A549 (cell line): Measurements from ENCODE around the gene MS4A8. TPM values are rescaled to one million over a fixed set of nuclear protein-coding genes. Genes with fewer than 3 reads are reported as not detected.

Experiments
- ATAC-seq, 2 experiments: fragments of 200-7000 bp in 1 of 2; fragments of >200 bp in 1 of 2; cut with Nextera tagmentation in 1 of 2; cut with Tn5 transposase in 1 of 2; 3 replicates each; pipeline versions ENCODE4 v1.8.0 to v1.9.1; 2018 to 2020; ENCODE audit warnings: mild to moderate bottlenecking in 1 of 2, moderate library complexity in 1 of 2
- CTCF ChIA-PET: fragments of 300-600 bp; sonication (Branson Sonifier 250); formaldehyde crosslinking; extraction: SDS; loops from one replicate; lab custom pipeline; 2021; ENCODE audit warnings: antibody characterized with exemption, inconsistent platforms; lab: Yijun Ruan, JAX
- POLR2A ChIA-PET: fragments of 350-600 bp; formaldehyde crosslinking; extraction: SDS; loops from one replicate; lab custom pipeline; 2021; ENCODE audit warnings: antibody characterized with exemption, inconsistent platforms; lab: Yijun Ruan, JAX
- DNase-seq, 2 experiments: peaks; one replicate each; pipeline versions ENCODE4 v3.0.0 to v3.0.0-alpha.2; 2011 to 2016; ENCODE audit warnings: low read depth in 1 of 2, low spot score in 1 of 2
- FAIRE-seq: peaks from 2 replicates; lab custom pipeline; 2011; peaks lifted over from hg19 to GRCh38; lab: Jason Lieb, UNC
- H3K27ac ChIP-seq, 2 experiments: fragments of >200 bp; sonication (Bioruptor Twin); formaldehyde crosslinking; 3 replicates each; pipeline ENCODE4 v1.5.1; 2016 to 2017
- H3K4me1 ChIP-seq: fragments of >200 bp; sonication (Bioruptor Twin); formaldehyde crosslinking; 3 replicates; pipeline ENCODE4 v1.6.1; 2016
- H3K4me2 ChIP-seq: fragments of >200 bp; sonication (Bioruptor Twin); formaldehyde crosslinking; 3 replicates; pipeline ENCODE4 v1.6.1; 2016
- H3K4me3 ChIP-seq: fragments of >200 bp; sonication (Bioruptor Twin); formaldehyde crosslinking; 3 replicates; pipeline ENCODE4 v1.5.1; 2016
- H3K9me3 ChIP-seq: fragments of >200 bp; sonication (Bioruptor Twin); formaldehyde crosslinking; 3 replicates; pipeline ENCODE4 v1.6.1; 2016
- CBX2 ChIP-seq: fragments of 200-600 bp; sonication (generic); IDR thresholded peaks from 2 replicates; pipeline ENCODE4 v1.6.1; 2016; ENCODE audit warnings: low read depth, mild to moderate bottlenecking, borderline replicate concordance
- CBX8 ChIP-seq: fragments of 200-600 bp; sonication (generic); IDR thresholded peaks from 2 replicates; pipeline ENCODE4 v1.6.1; 2016
- CEBPB ChIP-seq, 2 experiments: fragments of >200 bp in 1 of 2; sonication (Bioruptor Twin) in 1 of 2; formaldehyde crosslinking in 1 of 2; IDR thresholded peaks; 2 replicates each; pipeline ENCODE4 v1.6.1; 2012 to 2016
- CHD2 ChIP-seq: fragments of 150-350 bp; IDR thresholded peaks from 2 replicates; pipeline ENCODE4 v1.6.1; 2014; ENCODE audit warnings: low read length; ENCODE audit not compliant: partially characterized antibody
- EHMT2 ChIP-seq: fragments of 200-600 bp; sonication (generic); IDR thresholded peaks from 2 replicates; pipeline ENCODE4 v1.6.1; 2016; ENCODE audit warnings: antibody characterized with exemption, low read depth, mild to moderate bottlenecking, moderate library complexity
- EP300 ChIP-seq, 2 experiments: fragments of >200 bp; sonication (Bioruptor Twin); formaldehyde crosslinking; IDR thresholded peaks; 2 replicates in 1 of 2; 3 replicates in 1 of 2; pipeline ENCODE4 v1.6.1; 2016 to 2017
- ESRRA ChIP-seq: fragments of 150-350 bp; IDR thresholded peaks from 2 replicates; pipeline ENCODE4 v1.6.1; 2014; ENCODE audit warnings: mild to moderate bottlenecking, low read length, borderline replicate concordance
- FOXS1 ChIP-seq: fragments of 250-450 bp; sonication (Bioruptor Pico); IDR thresholded peaks from 2 replicates; pipeline ENCODE4 v1.5.0; 2020; ENCODE audit warnings: mild to moderate bottlenecking, moderate library complexity
- HDAC2 ChIP-seq: fragments of 200-600 bp; sonication (generic); IDR thresholded peaks from 2 replicates; pipeline ENCODE4 v1.6.1; 2016
- HEYL ChIP-seq: fragments of 250-450 bp; sonication (Bioruptor Pico); IDR thresholded peaks from 2 replicates; pipeline ENCODE4 v1.8.0; 2021; ENCODE audit warnings: mild to moderate bottlenecking, moderate library complexity
- HOXB5 ChIP-seq: fragments of 250-450 bp; sonication (Bioruptor Pico); IDR thresholded peaks from 2 replicates; pipeline ENCODE4 v1.5.0; 2020; ENCODE audit warnings: mild to moderate bottlenecking, moderate library complexity
- KDM5A ChIP-seq: fragments of 200-600 bp; sonication (generic); IDR thresholded peaks from 2 replicates; pipeline ENCODE4 v1.6.1; 2016; ENCODE audit warnings: antibody characterized with exemption, mild to moderate bottlenecking
- MAX ChIP-seq: IDR thresholded peaks from 2 replicates; pipeline ENCODE4 v1.6.1; 2012
- NFE2L2 ChIP-seq: fragments of 150-350 bp; conservative IDR thresholded peaks from 2 replicates; pipeline ENCODE4 v1.6.1; 2014; ENCODE audit warnings: low read length
- NPAS2 ChIP-seq: fragments of 250-450 bp; sonication (Bioruptor Pico); IDR thresholded peaks from 2 replicates; pipeline ENCODE4 v1.8.0; 2022; ENCODE audit warnings: mild to moderate bottlenecking, moderate library complexity, borderline replicate concordance
- NR3C1 ChIP-seq: fragments of >200 bp; sonication (Bioruptor Twin); formaldehyde crosslinking; IDR thresholded peaks from 3 replicates; pipeline ENCODE4 v1.6.1; 2017
- PBX3 ChIP-seq: IDR thresholded peaks from 2 replicates; pipeline ENCODE4 v1.6.1; 2012
- POLR2A ChIP-seq: IDR thresholded peaks from 2 replicates; pipeline ENCODE4 v1.6.1; 2012; ENCODE audit warnings: mild to moderate bottlenecking, low read length
- POLR2AphosphoS2 ChIP-seq: conservative IDR thresholded peaks from 2 replicates; pipeline ENCODE4 v1.6.1; 2012; ENCODE audit warnings: low read length, improper control_type of control experiment, inconsistent platforms
- RFX5 ChIP-seq: fragments of 450-650 bp; IDR thresholded peaks from 2 replicates; pipeline ENCODE4 v1.7.1; 2014; ENCODE audit warnings: antibody characterized with exemption, mild to moderate bottlenecking, moderate library complexity
- RNF2 ChIP-seq: fragments of 200-600 bp; sonication (generic); IDR thresholded peaks from 2 replicates; pipeline ENCODE4 v1.6.1; 2016; ENCODE audit warnings: low read depth, mild to moderate bottlenecking, antibody characterized with exemption, moderate library complexity, borderline replicate concordance
- SMC3 ChIP-seq: fragments of >200 bp; sonication (Bioruptor Twin); formaldehyde crosslinking; IDR thresholded peaks from 3 replicates; pipeline ENCODE4 v1.6.1; 2018; ENCODE audit warnings: inconsistent platforms
- SREBF2 ChIP-seq: fragments of 450-650 bp; IDR thresholded peaks from 2 replicates; pipeline ENCODE4 v1.6.1; 2014; ENCODE audit warnings: mild to moderate bottlenecking, moderate library complexity
- TP53 ChIP-seq: fragments of 250-450 bp; sonication (Bioruptor Pico); IDR thresholded peaks from 2 replicates; pipeline ENCODE4 v1.5.0; 2021; ENCODE audit warnings: mild to moderate bottlenecking, moderate library complexity
- USF2 ChIP-seq: fragments of 450-650 bp; IDR thresholded peaks from 2 replicates; pipeline ENCODE4 v1.6.1; 2014; ENCODE audit warnings: antibody characterized with exemption
- ZC3H11A ChIP-seq: fragments of 450-650 bp; IDR thresholded peaks from 2 replicates; pipeline ENCODE4 v1.6.1; 2014; ENCODE audit warnings: antibody characterized with exemption, mild to moderate bottlenecking
- WGBS: methylation state at CpG from one replicate; pipeline ENCODE4 v1.1.6; 2017; ENCODE audit errors: missing lambda C conversion rate; 5-methylcytosine and 5-hydroxymethylcytosine counted together
- polyA plus RNA-seq, 4 experiments: library from polyadenylated mRNA; depleted of rRNA in 3 of 4; stranded (reverse); fragments of >200 nt; fragmentation: RNase III in 1 of 4; extraction: RNeasy Plus Mini Kit Qiagen cat#74134 plus additional on column Dnase treatment in 1 of 4; gene quantifications; 2 replicates in 3 of 4; 3 replicates in 1 of 4; pipeline ENCODE4 v1.2.3, GENCODE V29; 2011 to 2017

Gene MS4A8
- polyA plus RNA-seq, 2 of the 4 experiments (the other 2 are of a cell fraction), result not detected

GRCh38 chr11:60725592-60725991 lies 26.2 kb downstream of the MS4A8 start (continued):
- TF ChIP-seq PBX3, result no peak

- Histone ChIP-seq H3K4me1 (no peaks in the 10 kb centered on the region), H3K9me3 (no peaks in the 10 kb centered on the region), H3K27ac (no peak overlapping the region), H3K4me3 (no peak overlapping the region), H3K4me2 (no peak overlapping the region)
- WGBS, result 50% methylated on average over 8 of the region's 8 CpGs
- ChIA-PET POLR2A (no interaction called here), CTCF (no interaction called here)
- FAIRE-seq, result no peak
- TF ChIP-seq POLR2AphosphoS2, result no peak
- no peak for TF ChIP-seq FOXS1 (CRISPR knock-in tag)
- no peak for TF ChIP-seq CHD2
- TF ChIP-seq HOXB5 (CRISPR knock-in tag), result no peak
- no peak for TF ChIP-seq MAX
- TF ChIP-seq PBX3, result no peak
- no peak for ATAC-seq
- no peak for DNase-seq
These were observed 32.2 kb downstream of the MS4A8 start for GRCh38 chr11:60731586-60731985.

GRCh38 chr11:60734279-60734678 lies 34.9 kb downstream of the MS4A8 start:
- ChIA-PET CTCF (interaction anchor here (1.2 kb wide), 1 partner anchor 8 kb away, joined by 3 read pairs; no protein-coding TSS in a partner anchor), POLR2A (no interaction called here)
- Histone ChIP-seq H3K9me3 (no peaks in the 10 kb centered on the region), H3K4me1 (no peaks in the 10 kb centered on the region), H3K4me3 (no peak overlapping the region), H3K27ac (no peak overlapping the region), H3K4me2 (no peak overlapping the region)
- FAIRE-seq, result no peak
- WGBS, result 53% methylated on average over 4 of the region's 4 CpGs
- TF ChIP-seq POLR2A (no peak), EP300 (IDR thresholded peaks at IDR 0.05) (no peak), ESRRA (no peak), USF2 (no peak), RFX5 (no peak), ZC3H11A (no peak), RNF2 (no peak), EHMT2 (no peak), NFE2L2 (no peak), NR3C1 (no peak), CBX2 (no peak), HEYL (no peak), SREBF2 (no peak), POLR2AphosphoS2 (no peak), TP53 (CRISPR knock-in tag) (no peak), CEBPB (IDR thresholded peaks at IDR 0.05) (no peak)
- no peak for ATAC-seq
- no peak for DNase-seq

- WGBS, result 29% methylated on average over 7 of the region's 7 CpGs
- Histone ChIP-seq H3K4me2 (no peak overlapping the region), H3K27ac (no peak overlapping the region), H3K9me3 (no peaks in the 10 kb centered on the region), H3K4me3 (no peak overlapping the region), H3K4me1 (no peaks in the 10 kb centered on the region)
- DNase-seq, result no peak
- no peak for ATAC-seq
- no peak for FAIRE-seq
- POLR2A ChIA-PET, result no interaction called here
- CTCF ChIA-PET, result interaction anchor here (1.4 kb wide), 1 partner anchor 23 kb away, joined by 4 read pairs; no protein-coding TSS in a partner anchor
- TF ChIP-seq SMC3 (no peak), HDAC2 (no peak), TP53 (CRISPR knock-in tag) (no peak), EP300 (IDR thresholded peaks at IDR 0.05) (no peak), NPAS2 (CRISPR knock-in tag) (no peak), CBX8 (no peak), KDM5A (no peak)
These were observed 39.7 kb downstream of the MS4A8 start for GRCh38 chr11:60739114-60739513.
